IMR-90 (cell line): ENCODE results near the gene SMARCA2. TPM values are rescaled to one million over a fixed set of nuclear protein-coding genes. Genes with fewer than 3 reads are reported as not detected.

Experiments used
- ATAC-seq: fragments of 200-7000 bp; cut with Tn5 transposase; 2 replicates; pipeline ENCODE4 v1.9.1; 2020; ENCODE audit warnings: low read depth, mild to moderate bottlenecking, moderate library complexity
- BruUV-seq: library from RNA; stranded (reverse); fragments of 400-500 nt; replicated peaks from 2 replicates; lab custom pipeline; 2021; lab: Mats Ljungman, UMichigan
- CTCF ChIA-PET: fragments of 300-600 bp; formaldehyde crosslinking; extraction: SDS; loops from one replicate; lab custom pipeline; 2021; ENCODE audit warnings: antibody characterized with exemption; lab: Yijun Ruan, JAX
- POLR2A ChIA-PET: fragments of 300-600 bp; sonication (Branson Sonifier 250); formaldehyde crosslinking; loops from one replicate; lab custom pipeline; 2022; ENCODE audit warnings: antibody characterized with exemption; ENCODE audit not compliant: unreplicated experiment; lab: Charles Lee
- DNase-seq: peaks from one replicate; pipeline ENCODE4 v3.0.0; 2013
- H2AFZ ChIP-seq: replicated peaks from 2 replicates; pipeline ENCODE3; 2013; ENCODE audit warnings: low read length, mild to moderate bottlenecking; ENCODE audit not compliant: poor library complexity
- H2AK5ac ChIP-seq: 2 replicates; pipeline ENCODE4 v1.6.1; 2013; ENCODE audit warnings: low read depth, low read length, inconsistent platforms
- H2AK9ac ChIP-seq: replicated peaks from 2 replicates; pipeline ENCODE3; 2013; ENCODE audit warnings: mild to moderate bottlenecking, low read depth, low read length, moderate library complexity; ENCODE audit not compliant: poor library complexity
- H2BK120ac ChIP-seq: 2 replicates; pipeline ENCODE4 v1.6.1; 2013; ENCODE audit warnings: low read depth, low read length, inconsistent platforms
- H2BK15ac ChIP-seq: 3 replicates; pipeline ENCODE4 v1.6.1; 2013; ENCODE audit warnings: low read depth, low read length, inconsistent platforms
- H2BK20ac ChIP-seq: 2 replicates; pipeline ENCODE4 v1.6.1; 2013; ENCODE audit warnings: low read depth, mild to moderate bottlenecking, inconsistent platforms, low read length, moderate library complexity
- H2BK5ac ChIP-seq: 2 replicates; pipeline ENCODE4 v1.6.1; 2013; ENCODE audit warnings: mild to moderate bottlenecking, low read depth, low read length, inconsistent platforms; ENCODE audit not compliant: poor library complexity, severe bottlenecking
- H3K14ac ChIP-seq: replicated peaks from 2 replicates; pipeline ENCODE4 v1.6.1; 2013; ENCODE audit warnings: low read depth, low read length, inconsistent platforms
- H3K18ac ChIP-seq: 2 replicates; pipeline ENCODE4 v1.6.1; 2013; ENCODE audit warnings: low read depth, low read length, control low read depth
- H3K23ac ChIP-seq: 2 replicates; pipeline ENCODE4 v1.6.1; 2013; ENCODE audit warnings: low read depth, low read length, inconsistent platforms
- H3K27ac ChIP-seq: 2 replicates; pipeline ENCODE4 v1.5.1; 2013; ENCODE audit warnings: mild to moderate bottlenecking, control low read depth, low read length; ENCODE audit not compliant: insufficient read depth
- H3K27me3 ChIP-seq: 2 replicates; pipeline ENCODE4 v1.6.1; 2013; ENCODE audit warnings: low read length; ENCODE audit not compliant: control insufficient read depth, insufficient read depth
- H3K36me3 ChIP-seq: 2 replicates; pipeline ENCODE4 v1.6.1; 2013; ENCODE audit warnings: low read length, mixed read lengths; ENCODE audit not compliant: control insufficient read depth, insufficient read depth
- H3K4ac ChIP-seq: 2 replicates; pipeline ENCODE4 v1.6.1; 2013; ENCODE audit warnings: low read depth, low read length, inconsistent platforms
- H3K4me1 ChIP-seq: 2 replicates; pipeline ENCODE4 v1.6.1; 2013; ENCODE audit warnings: low read length, mixed read lengths; ENCODE audit not compliant: control insufficient read depth, insufficient read depth
- H3K4me2 ChIP-seq: 2 replicates; pipeline ENCODE4 v1.6.1; 2013; ENCODE audit warnings: low read depth, mild to moderate bottlenecking, control low read depth, low read length, moderate library complexity
- H3K4me3 ChIP-seq: 2 replicates; pipeline ENCODE4 v1.5.1; 2013; ENCODE audit warnings: low read depth, mild to moderate bottlenecking, control low read depth, low read length, moderate library complexity; ENCODE audit not compliant: insufficient read depth
- H3K56ac ChIP-seq: 2 replicates; pipeline ENCODE4 v1.6.1; 2013; ENCODE audit warnings: low read length, inconsistent platforms; ENCODE audit not compliant: insufficient read depth; ENCODE audit errors: extremely low read depth
- H3K79me1 ChIP-seq, 2 experiments: 2 replicates each; pipeline ENCODE4 v1.6.1; 2013; ENCODE audit warnings: low read length in 2 of 2, inconsistent platforms in 1 of 2, low read depth in 1 of 2
- H3K9ac ChIP-seq: 2 replicates; pipeline ENCODE4 v1.6.1; 2013; ENCODE audit warnings: low read depth, low read length, control low read depth
- H3K9me1 ChIP-seq: 2 replicates; pipeline ENCODE4 v1.6.1; 2013; ENCODE audit warnings: low read length, inconsistent platforms; ENCODE audit not compliant: insufficient read depth
- H3K9me3 ChIP-seq: 2 replicates; pipeline ENCODE4 v1.6.1; 2013; ENCODE audit warnings: low read length; ENCODE audit not compliant: control insufficient read depth, insufficient read depth
- H4K20me1 ChIP-seq: 2 replicates; pipeline ENCODE4 v1.6.1; 2013; ENCODE audit warnings: low read length, inconsistent platforms; ENCODE audit not compliant: insufficient read depth
- H4K5ac ChIP-seq: 2 replicates; pipeline ENCODE4 v1.6.1; 2013; ENCODE audit warnings: mild to moderate bottlenecking, low read depth, low read length, control low read depth
- H4K8ac ChIP-seq, 2 experiments: 2 replicates each; pipeline ENCODE4 v1.6.1; 2013; ENCODE audit warnings: low read depth in 2 of 2, low read length in 2 of 2, control low read depth in 1 of 2, inconsistent platforms in 1 of 2
- H4K91ac ChIP-seq: 2 replicates; pipeline ENCODE4 v1.6.1; 2013; ENCODE audit warnings: low read depth, low read length, inconsistent platforms; ENCODE audit not compliant: insufficient read depth
- BHLHE40 ChIP-seq: fragments of 150-350 bp; IDR thresholded peaks from 2 replicates; pipeline ENCODE4 v1.6.1; 2016; ENCODE audit warnings: mild to moderate bottlenecking, low read depth, low read length
- CEBPB ChIP-seq: IDR thresholded peaks from 2 replicates; pipeline ENCODE4 v1.6.1; 2012; ENCODE audit warnings: low read depth, low read length, improper control_type of control experiment
- CHD1 ChIP-seq: IDR thresholded peaks from 2 replicates; pipeline ENCODE4 v1.6.1; 2012; ENCODE audit warnings: low read depth, low read length, improper control_type of control experiment
- FOS ChIP-seq: fragments of 150-350 bp; IDR thresholded peaks from 2 replicates; pipeline ENCODE4 v1.6.1; 2016; ENCODE audit warnings: low read depth, low read length
- MAFK ChIP-seq: IDR thresholded peaks from 2 replicates; pipeline ENCODE4 v1.6.1; 2012; ENCODE audit warnings: low read depth, low read length, improper control_type of control experiment
- MAZ ChIP-seq: IDR thresholded peaks from 2 replicates; pipeline ENCODE4 v1.6.1; 2012; ENCODE audit warnings: low read depth, mild to moderate bottlenecking, low read length, improper control_type of control experiment, moderate library complexity, borderline replicate concordance
- MXI1 ChIP-seq: IDR thresholded peaks from 2 replicates; pipeline ENCODE4 v1.6.1; 2012; ENCODE audit warnings: low read depth, mild to moderate bottlenecking, low read length, moderate library complexity, borderline replicate concordance
- NFE2L2 ChIP-seq: fragments of 150-350 bp; IDR thresholded peaks from 2 replicates; pipeline ENCODE4 v1.6.1; 2016; ENCODE audit warnings: low read depth, mild to moderate bottlenecking, low read length
- POLR2A ChIP-seq: IDR thresholded peaks from 2 replicates; pipeline ENCODE4 v1.6.1; 2012; ENCODE audit warnings: mild to moderate bottlenecking, low read depth, low read length
- RAD21 ChIP-seq: IDR thresholded peaks from 2 replicates; pipeline ENCODE4 v1.6.1; 2012; ENCODE audit warnings: low read length, improper control_type of control experiment
- RCOR1 ChIP-seq: IDR thresholded peaks from 2 replicates; pipeline ENCODE4 v1.6.1; 2012; ENCODE audit warnings: mild to moderate bottlenecking, low read length, improper control_type of control experiment; ENCODE audit not compliant: insufficient replicate concordance
- RFX5 ChIP-seq: IDR thresholded peaks from 2 replicates; pipeline ENCODE4 v1.8.0; 2012; ENCODE audit warnings: low read depth, mild to moderate bottlenecking, low read length, moderate library complexity
- SMC3 ChIP-seq: fragments of 150-350 bp; IDR thresholded peaks from 2 replicates; pipeline ENCODE4 v1.6.1; 2016; ENCODE audit warnings: low read depth, mild to moderate bottlenecking, antibody characterized with exemption, low read length, moderate library complexity
- WGBS, 2 experiments: methylation state at CpG; one replicate each; pipeline versions ENCODE4 v1.1.5 to v1.1.7; 2013; ENCODE audit warnings: missing lambda C conversion rate in 2 of 2; ENCODE audit not compliant: insufficient read length in 1 of 2; ENCODE audit errors: extremely low coverage in 2 of 2; 5-methylcytosine and 5-hydroxymethylcytosine counted together
- dilution Hi-C: fragments of 300-500 bp; cut with HindIII; formaldehyde crosslinking; loops from one replicate; pipeline ENCODE4 v1.14.3; 2018; ENCODE audit warnings: low sequenced_read_pairs; ENCODE audit not compliant: unreplicated experiment
- in situ Hi-C: fragments of 300-500 bp; cut with MboI; formaldehyde crosslinking; loops from 3 replicates; pipeline ENCODE4 v1.14.3; 2019; ENCODE audit warnings: low sequenced_read_pairs, inconsistent platforms, mixed read lengths
- intact Hi-C: fragments of 100-400 bp; cut with micrococcal nuclease; formaldehyde crosslinking; loops from 2 replicates; pipeline ENCODE4 v1.10.0; 2022
- polyA plus RNA-seq, 3 experiments: library from polyadenylated mRNA; depleted of rRNA; stranded (reverse); fragments of >200 nt; gene quantifications; 2 replicates each; pipeline ENCODE4 v1.2.3, GENCODE V29; 2012; ENCODE audit warnings: low replicate concordance in 1 of 3
- total RNA-seq: library from RNA; depleted of rRNA; stranded (reverse); fragments of >200 nt; gene quantifications from 2 replicates; pipeline ENCODE4 v1.2.3, GENCODE V29; 2012
- TF ChIP-seq, protein P1 (sequence below): conservative IDR thresholded peaks from 2 replicates; pipeline ENCODE4 v1.5.1; 2012; ENCODE audit warnings: mild to moderate bottlenecking, low read depth, low read length, improper control_type of control experiment
- TF ChIP-seq, protein P2 (sequence below): fragments of 150-350 bp; IDR thresholded peaks from 2 replicates; pipeline ENCODE4 v1.6.1; 2017; ENCODE audit warnings: mild to moderate bottlenecking, antibody characterized with exemption, low read length, low read depth
- TF ChIP-seq, protein P3 (sequence below): fragments of 150-350 bp; IDR thresholded peaks from 2 replicates; pipeline ENCODE4 v1.6.1; 2016; ENCODE audit warnings: low read depth, mild to moderate bottlenecking, low read length, moderate library complexity, borderline replicate concordance

Gene SMARCA2
- total and polyA plus RNA-seq, 2 of the 4 experiments (the other 2 are of a cell fraction), result 25.3 to 26.7 TPM

DNA sequence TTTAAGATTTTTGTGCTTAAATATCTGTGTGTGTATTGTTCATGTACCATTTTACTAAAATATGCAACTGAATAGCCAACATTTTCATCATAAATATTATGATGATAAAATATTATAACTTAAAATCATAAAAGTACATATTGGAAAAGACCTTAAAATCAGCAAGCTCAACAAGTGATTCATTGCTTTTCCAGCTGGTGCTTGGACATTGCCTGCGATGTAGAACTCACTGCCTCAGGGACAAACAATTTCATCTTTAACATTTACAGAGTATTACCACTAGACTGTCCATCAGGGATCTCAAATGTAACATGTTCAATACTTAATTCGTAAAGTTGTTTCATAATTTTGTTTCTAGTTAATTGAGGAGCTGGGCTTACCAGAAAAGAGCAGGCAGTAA lies 17.5 kb upstream of the SMARCA2 start:
- Histone ChIP-seq H3K9ac (no peak overlapping the region), H3K56ac (no peak overlapping the region), H3K9me3 (no peaks in the 10 kb centered on the region), H2AK5ac (no peak overlapping the region), H2AK9ac (no peak overlapping the region), H2AFZ (no peak overlapping the region), H2BK120ac (no peak overlapping the region), H3K4me2 (no peak overlapping the region), H3K27me3 (peaks cover 3% of the 10 kb centered on the region; the same call in 1 of the 2 replicates), H4K20me1 (no peaks in the 10 kb centered on the region), H3K18ac (no peak overlapping the region), H3K9me1 (no peaks in the 10 kb centered on the region), H3K27ac (no peak overlapping the region), H3K36me3 (no peaks in the 10 kb centered on the region), H3K79me1 (no peaks in the 10 kb centered on the region), H3K4me1 (no peaks in the 10 kb centered on the region), H3K4me3 (no peak overlapping the region), H2BK5ac (no peak overlapping the region), H3K23ac (no peak overlapping the region), H4K8ac (no peak overlapping the region), H4K5ac (no peak overlapping the region), H3K4ac (no peak overlapping the region), H3K14ac (no peak overlapping the region), H2BK15ac (no peak overlapping the region), H4K91ac (no peak overlapping the region), H2BK20ac (no peak overlapping the region)
- no peak for DNase-seq
- intact Hi-C loops, result no loop called here
- in situ Hi-C loops, result no loop called here
- no CpG with 5 or more reads among the region's 2 CpGs for WGBS, 2 experiments
- TF ChIP-seq RCOR1 (no peak), NFE2L2 (no peak), CHD1 (no peak), MAFK (no peak), FOS (no peak), SMC3 (no peak), MAZ (no peak), MXI1 (no peak), BHLHE40 (no peak), RAD21 (no peak), POLR2A (no peak), RFX5 (no peak), CEBPB (no peak)
- TF ChIP-seq, protein P1, sequence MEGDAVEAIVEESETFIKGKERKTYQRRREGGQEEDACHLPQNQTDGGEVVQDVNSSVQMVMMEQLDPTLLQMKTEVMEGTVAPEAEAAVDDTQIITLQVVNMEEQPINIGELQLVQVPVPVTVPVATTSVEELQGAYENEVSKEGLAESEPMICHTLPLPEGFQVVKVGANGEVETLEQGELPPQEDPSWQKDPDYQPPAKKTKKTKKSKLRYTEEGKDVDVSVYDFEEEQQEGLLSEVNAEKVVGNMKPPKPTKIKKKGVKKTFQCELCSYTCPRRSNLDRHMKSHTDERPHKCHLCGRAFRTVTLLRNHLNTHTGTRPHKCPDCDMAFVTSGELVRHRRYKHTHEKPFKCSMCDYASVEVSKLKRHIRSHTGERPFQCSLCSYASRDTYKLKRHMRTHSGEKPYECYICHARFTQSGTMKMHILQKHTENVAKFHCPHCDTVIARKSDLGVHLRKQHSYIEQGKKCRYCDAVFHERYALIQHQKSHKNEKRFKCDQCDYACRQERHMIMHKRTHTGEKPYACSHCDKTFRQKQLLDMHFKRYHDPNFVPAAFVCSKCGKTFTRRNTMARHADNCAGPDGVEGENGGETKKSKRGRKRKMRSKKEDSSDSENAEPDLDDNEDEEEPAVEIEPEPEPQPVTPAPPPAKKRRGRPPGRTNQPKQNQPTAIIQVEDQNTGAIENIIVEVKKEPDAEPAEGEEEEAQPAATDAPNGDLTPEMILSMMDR, result no peak
- TF ChIP-seq, protein P2, sequence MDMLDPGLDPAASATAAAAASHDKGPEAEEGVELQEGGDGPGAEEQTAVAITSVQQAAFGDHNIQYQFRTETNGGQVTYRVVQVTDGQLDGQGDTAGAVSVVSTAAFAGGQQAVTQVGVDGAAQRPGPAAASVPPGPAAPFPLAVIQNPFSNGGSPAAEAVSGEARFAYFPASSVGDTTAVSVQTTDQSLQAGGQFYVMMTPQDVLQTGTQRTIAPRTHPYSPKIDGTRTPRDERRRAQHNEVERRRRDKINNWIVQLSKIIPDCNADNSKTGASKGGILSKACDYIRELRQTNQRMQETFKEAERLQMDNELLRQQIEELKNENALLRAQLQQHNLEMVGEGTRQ, result no peak
- TF ChIP-seq, protein P3, sequence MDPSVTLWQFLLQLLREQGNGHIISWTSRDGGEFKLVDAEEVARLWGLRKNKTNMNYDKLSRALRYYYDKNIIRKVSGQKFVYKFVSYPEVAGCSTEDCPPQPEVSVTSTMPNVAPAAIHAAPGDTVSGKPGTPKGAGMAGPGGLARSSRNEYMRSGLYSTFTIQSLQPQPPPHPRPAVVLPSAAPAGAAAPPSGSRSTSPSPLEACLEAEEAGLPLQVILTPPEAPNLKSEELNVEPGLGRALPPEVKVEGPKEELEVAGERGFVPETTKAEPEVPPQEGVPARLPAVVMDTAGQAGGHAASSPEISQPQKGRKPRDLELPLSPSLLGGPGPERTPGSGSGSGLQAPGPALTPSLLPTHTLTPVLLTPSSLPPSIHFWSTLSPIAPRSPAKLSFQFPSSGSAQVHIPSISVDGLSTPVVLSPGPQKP, result no peak
- no TSS peak for BruUV-seq
- ChIA-PET CTCF (no interaction called here), POLR2A (no interaction called here)
- no peak for ATAC-seq
- dilution Hi-C loops, result no loop called here
